PFSK-1 (cell line): ENCODE measurements around the gene EID2B.

ENCODE experiments used
- POLR2AphosphoS5 ChIP-seq: IDR thresholded peaks from 2 replicates; pipeline ENCODE4 v1.6.1; 2012; ENCODE audit warnings: low read depth, mild to moderate bottlenecking, control low read depth, low read length, moderate library complexity
- TAF1 ChIP-seq: IDR thresholded peaks from 2 replicates; pipeline ENCODE4 v1.6.1; 2012; ENCODE audit warnings: low read length, control low read depth, borderline replicate concordance; ENCODE audit not compliant: insufficient read depth

DNA sequence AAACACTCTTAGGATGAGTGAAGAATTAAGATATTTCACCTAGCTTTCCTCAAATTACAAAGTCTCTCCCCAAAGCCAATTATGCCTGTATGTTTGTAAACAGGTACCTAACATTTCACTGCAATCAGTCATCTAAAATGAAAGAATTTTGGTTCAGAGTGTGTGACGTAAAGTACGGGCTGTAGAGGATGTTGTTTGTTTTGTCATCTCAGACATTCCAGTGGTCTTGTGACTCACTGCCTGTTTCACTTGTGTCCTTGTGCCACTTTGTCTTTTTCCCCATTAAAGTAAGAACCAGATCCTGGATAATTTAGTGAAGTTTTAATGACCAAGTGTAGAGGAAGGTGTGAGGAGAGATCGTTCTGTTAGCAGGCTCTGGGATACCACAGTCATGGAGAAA lies 36.0 kb upstream of the EID2B start:
- no peak for TF ChIP-seq POLR2AphosphoS5
- TF ChIP-seq TAF1, result no peak
